Keratinocyte (primary cell): ENCODE data around the gene CD36. TPM values are rescaled to one million over a fixed set of nuclear protein-coding genes. Genes with fewer than 3 reads are reported as not detected.

Experiments used
- DNase-seq: peaks from one replicate; pipeline ENCODE4 v3.0.0-alpha.2; 2011; ENCODE audit warnings: low read depth, missing footprints, low spot score
- FAIRE-seq: peaks from 2 replicates; lab custom pipeline; 2011; peaks lifted over from hg19 to GRCh38; lab: Jason Lieb, UNC
- H2AFZ ChIP-seq: 2 replicates; pipeline ENCODE4 v1.6.0; 2012; ENCODE audit warnings: low read length, control low read depth, inconsistent platforms; ENCODE audit not compliant: control insufficient read depth
- H3K27ac ChIP-seq: 2 replicates; pipeline ENCODE4 v1.5.1; 2011; ENCODE audit warnings: low read length; ENCODE audit not compliant: control insufficient read depth, insufficient read depth
- H3K27me3 ChIP-seq: 3 replicates; pipeline ENCODE4 v1.6.0; 2011; ENCODE audit warnings: low read length; ENCODE audit not compliant: control insufficient read depth, insufficient read depth; ENCODE audit errors: extremely low read depth
- H3K36me3 ChIP-seq, 2 experiments: 2 replicates in 1 of 2; 3 replicates in 1 of 2; pipeline ENCODE4 v1.5.1; 2011; ENCODE audit warnings: low read length in 2 of 2, mild to moderate bottlenecking in 1 of 2; ENCODE audit not compliant: control insufficient read depth in 2 of 2, insufficient read depth in 2 of 2; ENCODE audit errors: extremely low read depth in 1 of 2
- H3K4me1 ChIP-seq: 3 replicates; pipeline ENCODE4 v1.5.1; 2011; ENCODE audit warnings: low read length; ENCODE audit not compliant: control insufficient read depth, insufficient read depth; ENCODE audit errors: extremely low read depth
- H3K4me2 ChIP-seq: 3 replicates; pipeline ENCODE4 v1.6.0; 2011; ENCODE audit warnings: low read depth, low read length; ENCODE audit not compliant: control insufficient read depth, insufficient read depth; ENCODE audit errors: extremely low read depth
- H3K4me3 ChIP-seq, 3 experiments: fragments of 200-600 bp in 1 of 3; sonication (generic) in 1 of 3; 2 replicates in 2 of 3; 3 replicates in 1 of 3; pipeline ENCODE4 v1.5.1; 2011 to 2016; ENCODE audit warnings: low read length in 3 of 3, mild to moderate bottlenecking in 3 of 3, control low read depth in 2 of 3, inconsistent platforms in 1 of 3, low read depth in 1 of 3, mixed read lengths in 1 of 3, mixed run types in 1 of 3, moderate library complexity in 1 of 3; ENCODE audit not compliant: control insufficient read depth in 2 of 3, insufficient read depth in 2 of 3; ENCODE audit errors: extremely low read depth in 1 of 3
- H3K79me2 ChIP-seq: 2 replicates; pipeline ENCODE4 v1.6.0; 2012; ENCODE audit warnings: low read length; ENCODE audit not compliant: control insufficient read depth, insufficient read depth
- H3K9ac ChIP-seq: 3 replicates; pipeline ENCODE4 v1.6.0; 2011; ENCODE audit warnings: low read length; ENCODE audit not compliant: control insufficient read depth, insufficient read depth; ENCODE audit errors: extremely low read depth
- H3K9me1 ChIP-seq: 3 replicates; pipeline ENCODE4 v1.6.0; 2011; ENCODE audit warnings: low read length; ENCODE audit not compliant: control insufficient read depth, insufficient read depth; ENCODE audit errors: extremely low read depth
- H3K9me3 ChIP-seq: 2 replicates; pipeline ENCODE4 v1.5.1; 2012; ENCODE audit warnings: low read depth, low read length; ENCODE audit not compliant: control insufficient read depth
- H4K20me1 ChIP-seq: 3 replicates; pipeline ENCODE4 v1.6.0; 2011; ENCODE audit warnings: low read length; ENCODE audit not compliant: control insufficient read depth, insufficient read depth; ENCODE audit errors: extremely low read depth
- EZH2 ChIP-seq: IDR thresholded peaks from one replicate; pipeline ENCODE4 v1.6.1; 2012; ENCODE audit warnings: inconsistent platforms, mild to moderate bottlenecking, low read length, moderate library complexity
- dilution Hi-C: fragments of 300-500 bp; cut with MboI; formaldehyde crosslinking; loops from one replicate; pipeline ENCODE4 v1.7.0; 2020; ENCODE audit warnings: low sequenced_read_pairs; ENCODE audit not compliant: extremely low pct_ligation_motif_present
- polyA plus RNA-seq, 5 experiments: library from polyadenylated mRNA; depleted of rRNA in 3 of 5; stranded (reverse) in 3 of 5; stranded (forward) in 1 of 5; unstranded in 1 of 5; fragments of >200 nt; gene quantifications; 1 replicate in 1 of 5; 2 replicates in 3 of 5; 3 replicates in 1 of 5; pipeline versions ENCODE4 v1.2.1 to v1.2.3, GENCODE V29; 2011 to 2012; ENCODE audit warnings: missing spikeins in 2 of 5, low read depth in 1 of 5, low replicate concordance in 1 of 5
- TF ChIP-seq, protein P1 (sequence below), 3 experiments: IDR thresholded peaks in 1 of 3; conservative IDR thresholded peaks in 1 of 3; optimal IDR thresholded peaks in 1 of 3; 2 replicates in 2 of 3; 3 replicates in 1 of 3; pipeline versions ENCODE3 to v1.5.1; 2011; ENCODE audit warnings: low read length in 3 of 3, mild to moderate bottlenecking in 3 of 3, moderate library complexity in 2 of 3, control low read depth in 1 of 3, inconsistent platforms in 1 of 3; ENCODE audit not compliant: insufficient read depth in 2 of 3; ENCODE audit errors: extremely low read depth in 1 of 3

Gene CD36
- polyA plus RNA-seq, 1 donor (not counting 4 experiments of a cell fraction or from before 2014, with no cell fraction given), result 0.59 TPM

DNA sequence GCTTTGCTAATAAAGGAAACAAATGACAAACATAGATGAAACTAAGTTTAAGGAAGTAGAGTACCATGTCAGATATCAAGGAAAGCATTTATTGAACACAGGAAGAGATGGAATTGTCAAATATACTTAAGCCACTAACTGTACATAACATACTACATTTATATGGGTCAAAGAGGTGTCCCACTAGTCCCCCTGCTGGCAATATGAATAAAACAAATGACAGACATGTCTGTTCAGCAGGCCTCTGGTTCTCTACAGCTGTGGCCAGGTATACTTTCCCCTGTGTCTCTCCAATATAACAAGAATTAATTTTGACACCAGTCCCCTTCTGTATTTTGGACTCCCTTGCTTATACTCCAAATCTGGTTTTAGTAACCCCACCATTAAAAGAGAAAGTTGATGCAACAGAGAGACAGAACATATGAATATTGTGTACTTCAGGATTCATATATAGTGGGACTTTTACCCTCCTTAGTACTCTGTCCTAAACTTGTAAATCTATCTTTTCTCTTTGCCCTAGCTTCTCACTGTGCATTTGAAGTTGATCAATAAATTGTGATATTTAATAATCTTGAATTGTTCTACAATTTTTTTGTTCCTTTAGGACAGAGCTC lies 42.9 kb downstream of the CD36 start:
- FAIRE-seq, result no peak
- dilution Hi-C loops, result no loop called here

DNA sequence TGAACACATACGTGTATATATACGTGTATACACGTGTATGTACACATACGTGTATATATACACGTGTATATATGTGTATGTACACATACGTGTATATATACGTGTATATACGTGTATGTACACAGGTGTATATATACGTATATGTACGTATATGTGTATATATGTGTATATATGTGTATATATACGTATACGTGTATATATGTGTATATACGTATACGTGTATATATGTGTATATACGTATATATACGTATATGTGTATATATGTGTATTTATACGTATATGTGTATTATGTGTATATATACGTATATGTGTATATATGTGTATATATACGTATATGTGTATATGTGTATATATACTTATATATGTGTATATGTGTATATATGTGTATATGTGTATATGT lies 44.3 kb downstream of the CD36 start:
- Histone ChIP-seq H3K36me3 (no peaks in the 10 kb centered on the region), H3K9me3 (no peaks in the 10 kb centered on the region), H3K4me2 (no peak overlapping the region), H3K79me2 (no peaks in the 10 kb centered on the region), H2AFZ (no peak overlapping the region), H3K4me1 (peaks cover 3% of the 10 kb centered on the region), H4K20me1 (no peaks in the 10 kb centered on the region), H3K9me1 (no peaks in the 10 kb centered on the region), H3K27me3 (no peaks in the 10 kb centered on the region), H3K9ac (no peak overlapping the region), H3K27ac (no peak overlapping the region), H3K4me3 (no peak overlapping the region)
- TF ChIP-seq, protein P1, sequence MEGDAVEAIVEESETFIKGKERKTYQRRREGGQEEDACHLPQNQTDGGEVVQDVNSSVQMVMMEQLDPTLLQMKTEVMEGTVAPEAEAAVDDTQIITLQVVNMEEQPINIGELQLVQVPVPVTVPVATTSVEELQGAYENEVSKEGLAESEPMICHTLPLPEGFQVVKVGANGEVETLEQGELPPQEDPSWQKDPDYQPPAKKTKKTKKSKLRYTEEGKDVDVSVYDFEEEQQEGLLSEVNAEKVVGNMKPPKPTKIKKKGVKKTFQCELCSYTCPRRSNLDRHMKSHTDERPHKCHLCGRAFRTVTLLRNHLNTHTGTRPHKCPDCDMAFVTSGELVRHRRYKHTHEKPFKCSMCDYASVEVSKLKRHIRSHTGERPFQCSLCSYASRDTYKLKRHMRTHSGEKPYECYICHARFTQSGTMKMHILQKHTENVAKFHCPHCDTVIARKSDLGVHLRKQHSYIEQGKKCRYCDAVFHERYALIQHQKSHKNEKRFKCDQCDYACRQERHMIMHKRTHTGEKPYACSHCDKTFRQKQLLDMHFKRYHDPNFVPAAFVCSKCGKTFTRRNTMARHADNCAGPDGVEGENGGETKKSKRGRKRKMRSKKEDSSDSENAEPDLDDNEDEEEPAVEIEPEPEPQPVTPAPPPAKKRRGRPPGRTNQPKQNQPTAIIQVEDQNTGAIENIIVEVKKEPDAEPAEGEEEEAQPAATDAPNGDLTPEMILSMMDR (optimal IDR thresholded peaks at IDR 0.05 in 1 of 3, IDR thresholded peaks at IDR 0.05 in 1 of 3, conservative IDR thresholded peaks at IDR 0.05 in 1 of 3; ENCODE audit: extremely low read depth in 1 of 3, insufficient read depth in 2 of 3, low read length in 3 of 3), result no peak
- TF ChIP-seq EZH2, result no peak
- dilution Hi-C loops, result no loop called here
- FAIRE-seq, result no peak
- DNase-seq, result no peak

More for the DNA sequence above, 42.9 kb downstream of the CD36 start:
- Histone ChIP-seq H3K4me2 (no peak overlapping the region), H3K4me1 (peaks cover 10% of the 10 kb centered on the region), H3K27me3 (no peaks in the 10 kb centered on the region), H3K9me1 (no peaks in the 10 kb centered on the region), H4K20me1 (no peaks in the 10 kb centered on the region), H3K9me3 (no peaks in the 10 kb centered on the region), H3K9ac (no peak overlapping the region), H3K79me2 (no peaks in the 10 kb centered on the region), H2AFZ (no peak overlapping the region), H3K36me3 (no peaks in the 10 kb centered on the region), H3K4me3 (no peak overlapping the region), H3K27ac (no peak overlapping the region)
- DNase-seq, result no peak
- TF ChIP-seq, protein P1 (optimal IDR thresholded peaks at IDR 0.05 in 1 of 3, IDR thresholded peaks at IDR 0.05 in 1 of 3, conservative IDR thresholded peaks at IDR 0.05 in 1 of 3; ENCODE audit: extremely low read depth in 1 of 3, insufficient read depth in 2 of 3, low read length in 3 of 3), result peak; percentile 48 to 54 (median 51)
- TF ChIP-seq EZH2, result no peak
